ENCODE results near the gene ADCY2. TPM values are rescaled to one million over a fixed set of nuclear protein-coding genes. Genes with fewer than 3 reads are reported as not detected.

The ADCY2 gene
- total RNA-seq, 1 experiment from 2014 or later: 31.3 TPM

GRCh38 chr5:7868773-7869473, 473.0 kb downstream of the ADCY2 start, which contains the start of the genes FASTKD3 and MTRR:
Gene FASTKD3, minus strand, starts transcription at chr5:7869031. Its CDS starts 948 bp downstream, at chr5:7868083.
Gene MTRR, plus strand, starts transcription at chr5:7869148. Its CDS starts 1,647 bp downstream, at chr5:7870795.
- Mint-ChIP-seq H3K4me1 (peaks cover 18 to 19% of the 10 kb centered on the region in 2 experiments), H3K27ac (peak within 1 kb of the TSS; percentile 1 to 59 (median 1); a peak in 3 of 7 replicates), H3K36me3 (ENCODE audit: insufficient read depth in 1 of 3, low read depth in 3 of 3) (peaks cover 8 to 44% (median 33%) of the 10 kb centered on the region in 3 experiments; a peak in 6 of 7 replicates), H3K4me3 (peak within 1 kb of the TSS; percentile 90 to 97), H3K9me3 (no peaks in the 10 kb centered on the region), H3K27me3 (ENCODE audit: low read depth) (no peaks in the 10 kb centered on the region)
- Histone ChIP-seq H3K18ac (ENCODE audit: insufficient read length, low read depth, low read length) (no peak within 1 kb of the TSS), H2BK5ac (ENCODE audit: insufficient read length, low read length) (no peak within 1 kb of the TSS), H3K79me2 (ENCODE audit: insufficient read depth, low read length) (peaks cover 19% of the 10 kb centered on the region), H3K27me3 (ENCODE audit: insufficient read depth, low read length) (no peaks in the 10 kb centered on the region), H4K5ac (ENCODE audit: insufficient read length, low read depth, low read length) (no peak within 1 kb of the TSS), H3T11ph (ENCODE audit: low read length) (no peak within 1 kb of the TSS), H3K23me2 (ENCODE audit: insufficient read length, low read depth, low read length, poor library complexity, severe bottlenecking) (peaks cover 4% of the 10 kb centered on the region), H3K4me2 (ENCODE audit: insufficient read depth, insufficient read length, low read length) (peak within 1 kb of the TSS; percentile 91), H3K4me1 (ENCODE audit: insufficient read depth, low read length) (no peaks in the 10 kb centered on the region), H3K56ac (ENCODE audit: insufficient read length, low read depth, low read length) (no peak within 1 kb of the TSS), H3K9me3 (ENCODE audit: control insufficient read depth, low read depth, low read length) (no peaks in the 10 kb centered on the region), H2BK15ac (ENCODE audit: low read depth, low read length) (no peak within 1 kb of the TSS), H4K20me1 (ENCODE audit: control insufficient read depth, insufficient read depth, insufficient read length) (no peaks in the 10 kb centered on the region), H3K4ac (ENCODE audit: low read depth, low read length) (no peak within 1 kb of the TSS), H3K79me1 (ENCODE audit: insufficient read depth, low read depth, low read length, poor library complexity, severe bottlenecking) (peaks cover 3% of the 10 kb centered on the region), H3K23ac (ENCODE audit: insufficient read length, low read depth, low read length) (no peak within 1 kb of the TSS), H3K14ac (ENCODE audit: insufficient read depth, low read length) (peak within 1 kb of the TSS; percentile 21; the same call in 1 of the 2 replicates), H3K27ac (ENCODE audit: insufficient read length, low read depth, low read length) (no peak within 1 kb of the TSS), H2AK5ac (ENCODE audit: insufficient read length, low read length) (no peak within 1 kb of the TSS), H2BK120ac (ENCODE audit: low read depth, low read length, poor library complexity, severe bottlenecking) (no peak within 1 kb of the TSS), H4K8ac (replicated peaks; ENCODE audit: insufficient read length, low read depth, low read length) (no peak within 1 kb of the TSS), H3K9ac (ENCODE audit: extremely low read depth, insufficient read length, low read length) (peak within 1 kb of the TSS; percentile 31), H2BK12ac (ENCODE audit: insufficient read length, low read depth, low read length) (no peak within 1 kb of the TSS), H4K91ac (ENCODE audit: insufficient read length, low read depth, low read length) (no peak within 1 kb of the TSS), H2AFZ (ENCODE audit: low read length) (no peak within 1 kb of the TSS), H2BK20ac (ENCODE audit: low read depth, low read length, poor library complexity, severe bottlenecking) (no peak within 1 kb of the TSS)
- no peak for TF ChIP-seq CTCF (conservative IDR thresholded peaks at IDR 0.05)
- DNase-seq: peak; percentile 90
- no CpG with 5 or more reads among the region's 83 CpGs for WGBS (ENCODE audit: extremely low coverage, insufficient read length, low lambda C conversion rate)

Measured in H9 (cell line).